ENCODE data around the gene AP1G1.
A peak's percentile ranks its signal among the peaks of the same experiment; 100 is the strongest.
"Not testable (repeated sequence)": the region's sequence is repeated elsewhere in the genome, so short reads cannot be mapped to it uniquely, and the experiment has no call there.

AP1G1 gene

DNA sequence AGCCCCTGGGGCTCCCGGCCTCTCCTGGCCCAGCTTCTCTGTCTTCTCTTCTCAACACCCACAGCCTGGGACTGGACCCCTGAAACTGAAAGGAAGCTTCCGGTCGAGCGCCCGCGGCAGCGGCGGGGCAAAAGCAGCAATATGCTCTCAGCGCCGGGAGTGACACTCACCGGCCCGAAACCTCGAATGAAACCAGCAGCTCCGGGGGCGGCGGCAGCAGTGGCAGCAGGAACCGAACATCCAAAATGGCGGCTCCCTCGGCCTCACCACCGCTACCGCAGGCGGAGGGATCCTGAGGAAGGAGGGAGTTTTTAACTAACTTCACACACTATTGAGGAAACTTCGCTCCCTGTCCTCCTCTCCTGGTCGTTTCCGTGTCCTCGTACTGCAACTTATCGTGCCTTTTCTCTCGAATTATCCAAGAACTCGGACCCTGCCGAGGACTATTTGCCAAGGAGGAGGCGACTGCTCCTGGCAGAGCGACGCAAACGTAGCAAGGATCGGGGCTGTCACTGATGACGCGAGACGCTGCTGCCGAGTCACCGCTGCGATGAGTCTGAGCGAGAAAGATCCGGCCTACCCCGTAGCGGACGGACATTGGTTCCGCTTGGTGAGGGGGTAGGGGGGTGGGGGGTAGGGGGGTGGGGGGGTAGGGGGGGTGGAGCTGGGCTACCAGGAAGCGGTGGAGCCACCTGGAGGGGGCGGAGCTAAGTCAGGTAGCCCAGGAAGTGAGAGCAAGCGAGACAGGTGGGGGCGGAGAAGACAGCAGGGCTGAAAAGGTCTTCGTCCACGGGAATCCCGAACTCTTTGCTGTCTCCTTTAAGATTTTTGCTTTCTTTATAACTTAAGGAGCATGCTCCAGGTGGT, at the start of gene AP1G1:
Gene AP1G1, minus strand, starts transcription at position 242 of the 867 bp plus-strand sequence. CDS start 19,355 bp downstream, outside the sequence.
- peak; percentile 72 to 95 (median 89) for DNase-seq

DNA sequence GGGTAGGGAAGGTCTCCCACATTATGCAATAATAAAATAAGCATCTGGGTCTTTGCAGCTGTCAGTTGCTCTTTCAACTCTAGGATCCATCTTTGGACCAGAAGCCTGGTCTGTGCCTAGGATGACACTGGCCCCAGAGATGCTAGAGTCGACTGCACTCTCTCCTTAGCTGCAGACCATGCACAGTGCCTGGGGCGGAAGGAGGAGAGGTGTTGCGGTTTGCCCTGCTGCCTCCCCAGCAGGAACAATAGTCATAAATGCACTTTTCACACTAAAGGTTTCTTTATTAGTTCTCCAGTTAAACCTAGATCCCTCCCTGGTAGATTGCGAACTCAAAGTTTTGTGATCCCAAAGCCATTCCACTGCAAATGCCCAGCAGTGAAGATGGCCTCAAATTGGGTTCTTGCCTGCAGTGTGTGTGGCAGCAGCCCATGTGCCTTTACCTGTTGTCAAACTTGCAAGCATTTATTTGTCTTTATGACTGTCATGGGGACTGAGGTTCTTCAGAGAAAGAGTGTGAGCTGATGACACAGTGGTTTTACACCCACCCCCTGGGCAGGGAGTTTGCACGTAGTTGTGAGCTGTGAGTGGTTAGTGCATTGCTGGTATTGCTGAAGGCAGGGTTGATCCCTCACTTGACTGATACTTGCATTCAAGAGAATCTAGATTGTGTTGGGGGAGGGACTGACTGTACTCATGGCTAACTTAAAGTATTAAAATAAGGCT, 47.5 kb upstream of the AP1G1 start:
- DNase-seq: no peak

DNA sequence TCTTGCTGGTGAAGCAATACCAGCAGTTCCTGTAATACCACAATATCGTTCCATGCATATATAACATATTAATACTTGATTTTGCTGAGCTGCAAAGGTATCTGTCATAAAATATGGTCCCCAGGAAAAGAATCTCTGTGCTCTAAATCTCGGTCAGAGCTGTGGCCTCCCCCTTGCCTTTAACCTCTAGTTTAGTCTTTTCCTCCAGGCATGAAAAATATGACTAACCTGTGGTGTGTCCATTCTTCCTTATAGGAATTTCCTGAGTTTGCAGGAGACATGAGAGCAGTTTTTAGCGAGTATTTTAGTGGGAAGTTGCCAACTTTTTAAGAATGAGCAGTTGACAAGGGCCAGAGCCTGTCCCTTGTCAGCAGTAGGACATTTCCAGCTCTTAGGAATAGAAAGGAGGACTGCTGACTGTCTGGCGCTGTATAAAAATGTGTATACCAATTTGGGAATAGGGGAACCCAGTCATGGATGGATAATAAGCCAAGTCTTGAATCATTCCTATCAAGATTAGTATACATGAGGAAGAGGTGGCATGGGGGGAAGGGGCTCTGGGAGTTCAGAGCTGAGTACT, 45.8 kb upstream of the AP1G1 start:
- no peak for DNase-seq

DNA sequence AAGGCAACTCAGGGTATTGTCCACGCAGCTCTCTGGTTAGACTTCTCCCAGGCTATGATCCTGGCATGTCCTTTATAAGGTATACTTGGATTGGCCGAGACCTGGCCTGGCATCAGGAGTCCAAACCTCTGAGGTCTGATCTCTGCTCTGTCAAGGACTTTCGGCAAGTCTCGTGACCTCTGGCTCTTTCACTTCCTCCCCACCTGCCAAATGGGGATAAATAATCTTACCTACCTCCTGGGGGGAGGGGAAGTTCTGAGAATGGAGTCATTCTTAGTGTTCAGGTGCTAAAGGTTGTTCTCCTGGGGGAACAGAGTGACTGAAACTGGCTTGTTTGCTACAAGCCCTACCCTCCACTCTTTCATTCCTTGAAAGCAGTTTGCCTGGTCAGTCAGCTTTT, 44.8 kb upstream of the AP1G1 start:
- DNase-seq: no peak

DNA sequence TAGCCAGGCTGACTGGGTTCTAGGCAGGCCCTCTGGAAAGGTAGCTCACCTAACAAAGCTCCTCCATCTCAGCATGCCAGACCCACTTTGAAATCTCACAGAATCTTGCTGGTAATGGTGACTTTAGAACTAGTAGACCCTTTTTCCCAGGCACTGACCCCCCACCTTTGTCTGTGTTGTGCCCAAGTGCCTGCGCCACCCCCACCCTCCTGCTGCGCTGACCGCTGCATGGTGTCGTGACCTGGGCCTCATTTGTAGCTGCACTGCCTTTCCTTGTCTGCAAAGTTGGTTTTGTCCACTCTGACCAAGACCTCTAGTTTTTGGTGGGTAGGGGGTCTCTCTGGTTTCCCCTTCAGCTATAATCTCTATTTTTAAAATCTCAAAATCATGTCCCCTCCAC, 43.9 kb upstream of the AP1G1 start:
- no peak for DNase-seq

DNA sequence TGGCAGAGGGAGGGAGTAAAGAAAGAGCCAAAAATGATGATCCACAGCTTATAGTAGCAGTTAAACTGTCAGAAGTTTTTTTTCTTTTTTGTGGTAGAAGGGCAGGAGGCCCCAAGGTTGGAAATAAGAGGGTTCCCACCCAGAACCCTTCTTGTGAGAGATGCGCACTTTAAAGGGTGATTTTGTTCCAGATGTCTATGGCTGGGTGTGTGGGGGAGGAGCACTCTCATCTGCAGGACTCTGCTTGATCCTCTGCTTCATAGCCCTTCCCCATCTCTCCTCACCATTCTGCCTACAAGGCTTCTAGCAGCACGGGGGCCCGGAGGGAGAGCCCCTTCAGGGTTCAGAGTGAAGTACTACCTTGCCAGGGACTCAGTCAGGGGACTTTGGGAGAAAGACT, 43.5 kb upstream of the AP1G1 start:
- no peak for DNase-seq

DNA sequence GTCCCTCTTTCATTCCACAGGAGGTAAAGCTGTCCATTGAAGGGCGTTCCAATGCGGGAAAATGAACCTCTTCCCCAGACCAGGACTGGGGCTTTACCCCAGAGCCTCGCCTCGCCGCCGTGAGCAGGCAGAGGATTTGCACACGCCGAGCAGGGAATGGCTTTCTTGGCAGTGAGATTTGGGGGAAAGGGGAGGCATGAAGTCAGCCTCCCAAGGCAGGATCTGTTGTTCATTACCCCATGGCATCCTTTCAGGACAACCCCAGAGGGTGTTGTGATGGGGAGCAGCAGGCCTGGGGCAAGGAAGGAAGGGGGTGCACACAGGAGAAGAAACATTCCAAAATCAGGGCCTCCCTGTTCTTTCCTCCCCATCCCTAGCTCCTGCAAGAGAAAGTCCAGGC, 43.1 kb upstream of the AP1G1 start:
- no peak for DNase-seq

DNA sequence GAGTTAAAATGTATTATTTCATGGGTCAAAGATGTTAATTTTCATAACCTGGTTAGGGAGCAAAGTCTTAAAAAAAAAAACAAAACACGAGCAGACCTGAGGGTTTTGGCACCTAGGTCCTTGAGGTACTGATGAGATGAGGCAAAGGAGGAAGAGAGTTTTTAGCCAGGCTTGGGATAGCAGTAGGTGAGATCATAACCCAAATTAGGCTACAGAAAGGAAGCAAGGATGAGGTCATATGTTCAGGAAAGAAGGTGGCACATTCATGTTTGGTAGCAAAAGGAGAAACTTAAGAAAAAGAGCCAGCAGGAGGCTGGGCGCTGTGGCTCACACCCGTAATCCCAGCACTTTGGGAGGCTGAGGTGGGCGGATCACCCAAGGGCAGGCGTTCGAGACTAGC, 40.0 kb upstream of the AP1G1 start:
- DNase-seq: no peak

DNA sequence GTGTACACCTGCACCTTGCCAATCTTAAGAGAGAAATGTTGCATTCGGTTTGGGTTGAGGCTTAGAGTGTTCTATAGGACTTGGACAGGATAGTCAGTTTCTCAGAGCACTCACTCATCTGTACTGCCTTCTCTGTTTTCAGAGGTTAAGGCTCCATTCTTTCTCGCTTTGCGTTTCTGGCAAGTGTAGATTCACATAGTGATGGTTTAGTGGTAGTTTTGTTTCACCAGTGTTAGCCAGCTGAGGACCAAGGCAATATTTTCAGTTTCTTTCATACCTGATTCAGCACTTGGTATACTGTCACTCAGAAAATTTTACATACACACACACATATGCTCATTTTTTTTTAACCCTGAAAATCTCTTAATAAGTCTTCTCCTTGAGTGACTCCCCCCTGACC, 38.5 kb upstream of the AP1G1 start:
- no peak for DNase-seq

DNA sequence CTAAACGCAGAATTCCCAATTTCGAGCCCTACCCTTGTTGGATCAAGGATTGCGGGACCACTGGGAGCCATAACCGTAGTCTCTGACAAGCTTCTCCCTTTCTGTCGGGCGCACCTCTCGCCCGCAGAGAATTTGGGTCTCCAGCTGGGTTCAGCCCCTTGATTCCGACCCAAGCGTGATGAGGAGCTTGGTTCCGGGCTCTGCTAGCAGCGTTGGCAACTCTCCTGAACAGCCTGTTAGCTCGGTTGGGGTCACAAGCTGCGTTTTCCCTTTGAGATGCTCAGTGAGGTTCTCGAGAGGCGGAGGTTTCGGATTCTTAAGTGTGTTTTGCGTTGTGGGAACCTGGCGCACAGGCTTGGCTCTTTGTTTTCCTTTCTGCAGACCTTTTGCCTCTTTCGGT, 37.8 kb upstream of the AP1G1 start:
- peak in 8 of 56 donors; percentile 3 to 43 (median 26) for DNase-seq

DNA sequence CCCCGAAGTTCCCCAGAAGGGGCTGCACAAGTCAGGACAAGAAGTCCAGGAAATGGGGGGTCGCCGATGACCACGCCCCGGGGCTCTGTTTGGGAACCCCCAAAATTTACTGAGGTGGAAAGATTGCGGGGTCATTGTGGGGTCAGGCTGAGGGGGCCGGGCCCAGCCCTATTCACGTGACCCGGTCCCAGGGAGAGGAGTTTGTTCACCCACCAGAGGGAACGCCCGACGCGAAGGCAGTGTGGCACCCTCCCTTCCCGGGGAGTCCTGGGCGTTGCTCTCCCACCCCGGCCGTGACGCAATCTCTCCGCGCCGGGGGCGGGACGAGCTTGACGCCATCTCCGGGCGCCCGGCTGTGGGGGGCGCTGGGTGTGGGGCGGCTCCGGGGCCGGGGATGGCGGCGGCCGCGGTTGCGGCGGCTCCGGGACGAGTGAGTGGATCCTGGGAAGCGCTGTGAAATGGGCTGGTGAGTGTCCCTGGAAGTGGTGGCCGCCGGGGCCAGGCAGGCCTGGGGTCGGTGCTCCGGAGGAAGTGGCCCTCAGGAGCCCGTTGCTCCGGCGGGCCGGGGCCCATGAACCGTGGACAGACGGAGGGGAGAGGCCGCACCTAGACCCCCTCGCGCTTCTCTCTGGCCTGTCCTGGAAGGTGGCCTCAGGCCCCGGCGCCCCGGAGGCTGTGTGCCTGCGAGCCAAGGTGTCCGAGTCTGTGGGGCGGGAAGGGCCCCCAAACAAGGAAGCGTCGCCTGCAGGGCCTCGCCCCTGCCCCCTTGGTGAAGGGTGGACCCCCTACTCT, 37.2 kb upstream of the AP1G1 start, which contains the start of gene ATXN1L:
Gene ATXN1L, plus strand, starts transcription at position 338 of the 792 bp plus-strand sequence. CDS start 3,765 bp downstream, outside the sequence.
- peak; percentile 9 to 91 (median 78) for DNase-seq

DNA sequence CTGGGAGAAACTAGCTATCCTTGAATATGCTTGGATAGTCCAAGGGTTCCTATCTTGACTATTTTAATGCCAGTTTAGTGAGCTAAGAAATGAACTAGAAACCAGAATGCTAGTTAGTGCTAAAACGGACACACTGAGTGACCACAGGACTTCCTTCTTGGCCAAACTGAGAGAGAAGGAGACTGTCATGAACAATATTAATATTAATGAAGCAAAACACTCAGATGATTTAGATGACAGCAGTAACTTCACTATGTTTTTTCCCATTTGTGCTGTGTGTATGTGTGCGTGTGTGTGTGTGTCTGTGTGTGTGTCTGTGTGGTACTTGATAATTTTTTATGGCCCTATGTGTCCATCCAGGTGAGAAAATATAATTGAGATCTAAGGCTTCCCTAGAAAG, 34.9 kb upstream of the AP1G1 start:
- DNase-seq: no peak

DNA sequence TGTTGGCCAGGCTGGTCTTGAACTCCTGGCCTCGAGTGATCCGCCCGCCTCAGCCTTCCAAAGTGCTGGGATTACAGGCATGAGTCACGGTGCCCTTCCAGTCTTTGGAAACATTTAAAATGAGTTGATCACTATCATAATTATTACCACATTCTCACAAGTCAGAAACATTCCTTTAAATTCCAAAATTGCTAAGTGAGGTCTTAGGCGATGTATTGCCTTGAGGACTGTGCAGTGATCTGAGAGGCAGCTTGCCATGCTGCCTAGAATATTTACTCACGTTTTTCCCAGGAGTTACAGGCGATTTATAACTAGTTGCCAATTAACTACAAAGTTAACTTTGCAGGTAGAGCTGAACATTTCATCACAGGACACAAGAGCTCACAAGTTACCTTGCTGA, 31.4 kb upstream of the AP1G1 start:
- no peak for DNase-seq

DNA sequence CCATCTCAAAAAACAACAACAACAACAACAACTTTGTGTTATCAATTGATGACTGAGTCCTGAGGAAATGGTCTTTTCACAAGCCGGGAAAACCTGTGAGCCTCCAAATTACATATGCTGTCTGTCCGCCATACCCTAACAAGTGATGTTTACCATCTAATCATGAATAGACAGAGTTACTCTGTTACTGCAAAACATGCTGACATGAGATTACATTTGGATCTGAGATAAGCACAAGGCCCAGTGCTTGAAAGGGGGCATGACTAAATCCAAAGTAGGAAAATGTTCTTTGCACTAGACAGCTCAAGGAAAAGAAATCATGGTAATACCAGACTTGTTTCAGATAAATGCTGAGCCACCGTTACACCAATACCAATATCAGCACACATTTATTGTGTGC, 28.5 kb upstream of the AP1G1 start:
- DNase-seq: no peak

DNA sequence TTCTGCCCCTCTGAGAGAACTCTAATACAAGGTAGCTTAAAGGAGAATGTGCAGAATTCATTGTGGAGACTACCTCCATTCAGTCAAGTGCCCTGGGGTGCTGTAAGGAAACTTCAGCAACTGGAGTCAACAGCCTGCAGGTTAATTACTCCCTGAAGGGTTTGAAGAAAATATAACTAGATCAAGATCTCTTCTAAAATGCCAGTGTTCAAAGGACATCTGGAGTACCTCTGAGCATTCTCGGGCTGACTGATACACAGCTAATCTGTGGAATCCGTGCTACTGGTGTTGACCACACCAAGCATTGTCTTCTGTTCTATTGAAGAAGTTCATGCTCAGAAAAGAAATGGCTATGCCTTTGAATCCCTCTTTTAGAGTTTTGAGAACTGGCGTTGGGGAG, 25.7 kb upstream of the AP1G1 start:
- no peak for DNase-seq

DNA sequence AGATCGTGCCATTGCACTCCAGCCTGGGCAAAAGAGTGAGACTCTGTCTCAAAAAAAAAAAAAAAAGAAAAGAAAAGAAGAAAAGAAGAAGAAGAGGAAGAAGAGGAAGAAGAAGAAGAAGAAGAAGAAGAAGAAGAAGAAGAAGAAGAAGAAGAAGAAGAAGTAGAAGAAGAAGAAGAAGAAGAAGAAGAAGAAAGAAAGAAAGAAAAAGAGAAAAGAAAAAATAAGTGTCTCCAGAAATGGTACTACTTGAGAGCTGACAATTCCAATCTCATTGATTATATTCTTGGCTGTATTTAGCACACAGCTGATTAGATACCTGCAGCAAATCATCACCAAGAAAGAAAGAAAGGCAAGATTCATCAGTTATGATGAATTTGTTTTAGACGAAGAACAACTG, 23.5 kb upstream of the AP1G1 start:
- DNase-seq: not testable (repeated sequence)

DNA sequence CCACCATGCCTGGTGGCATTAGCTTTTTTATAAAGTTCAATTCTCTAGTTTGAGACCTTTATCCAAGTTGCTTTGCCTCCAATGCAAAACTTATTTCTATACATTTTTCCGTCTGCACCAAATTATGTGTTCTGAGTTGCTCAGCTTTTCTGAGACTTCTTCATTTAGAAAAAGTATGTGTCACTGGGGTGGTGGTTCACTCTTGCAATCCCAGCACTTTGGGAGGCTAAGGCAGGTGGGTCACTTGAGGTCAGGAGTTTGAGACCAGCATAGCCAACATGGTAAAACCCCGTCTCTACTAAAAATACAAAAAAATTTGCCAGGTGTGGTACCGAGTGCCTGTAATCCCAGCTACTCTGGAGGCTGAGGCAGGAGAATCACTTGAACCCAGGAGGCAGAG, 23.1 kb upstream of the AP1G1 start:
- not testable (repeated sequence) for DNase-seq

DNA sequence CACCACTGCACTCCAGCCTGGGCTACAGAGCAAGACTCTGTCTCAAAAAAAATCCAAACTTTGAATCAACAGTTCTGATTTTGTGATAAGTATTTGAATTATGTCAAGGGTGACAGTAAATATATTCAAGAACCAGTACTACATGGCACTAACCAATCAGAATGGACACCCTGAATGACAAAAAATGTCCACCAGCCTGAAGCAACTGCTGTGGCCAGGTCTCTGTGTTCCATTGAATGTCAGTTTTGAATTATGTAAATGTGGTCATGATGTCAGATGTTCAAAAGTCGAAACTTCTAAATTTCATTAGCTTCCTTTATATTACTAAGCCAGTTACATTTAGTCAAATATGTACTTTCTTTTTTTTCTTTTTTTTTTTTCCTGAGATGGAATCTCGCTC, 21.7 kb upstream of the AP1G1 start:
- DNase-seq: no peak

DNA sequence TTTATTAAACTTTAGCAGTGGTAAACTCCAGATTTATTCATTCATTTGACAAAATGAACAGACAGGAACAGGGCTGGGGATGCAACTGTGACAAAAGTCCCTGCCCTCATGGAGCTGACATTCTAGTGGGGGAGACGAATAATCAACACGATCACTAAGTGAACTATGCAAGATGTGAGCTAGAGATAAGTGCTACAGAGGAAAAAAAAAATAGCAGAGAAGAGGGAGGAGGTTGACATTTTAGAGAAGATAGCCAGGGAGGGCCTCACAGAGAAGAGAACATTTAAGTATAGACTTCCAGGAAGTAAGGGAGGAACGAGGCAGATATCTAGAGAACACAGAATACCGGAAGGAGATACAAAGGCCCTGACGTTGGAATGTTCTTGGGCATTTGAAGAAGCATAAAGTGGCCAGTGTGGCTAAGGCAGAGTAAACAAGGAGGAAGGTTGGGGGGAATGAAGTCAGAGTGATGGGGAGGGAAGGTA, 17.9 kb upstream of the AP1G1 start:
- DNase-seq: no peak

DNA sequence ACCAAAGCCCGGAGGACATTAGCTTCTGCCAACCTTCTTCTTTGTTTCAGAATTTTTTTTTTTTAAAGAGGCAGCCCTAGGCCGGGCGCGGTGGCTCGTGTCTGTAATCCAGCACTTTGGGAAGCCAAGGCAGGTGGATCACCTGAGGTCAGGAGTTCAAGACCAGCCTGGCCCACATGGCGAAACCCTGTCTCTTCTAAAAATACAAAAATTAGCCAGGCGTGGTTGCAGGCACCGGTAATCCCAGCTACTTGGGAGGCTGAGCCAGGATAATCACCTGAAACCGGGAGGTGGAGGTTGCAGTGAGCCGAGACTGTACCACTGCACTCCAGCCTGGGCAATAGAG, 8.5 kb upstream of the AP1G1 start:
- not testable (repeated sequence) for DNase-seq

DNA sequence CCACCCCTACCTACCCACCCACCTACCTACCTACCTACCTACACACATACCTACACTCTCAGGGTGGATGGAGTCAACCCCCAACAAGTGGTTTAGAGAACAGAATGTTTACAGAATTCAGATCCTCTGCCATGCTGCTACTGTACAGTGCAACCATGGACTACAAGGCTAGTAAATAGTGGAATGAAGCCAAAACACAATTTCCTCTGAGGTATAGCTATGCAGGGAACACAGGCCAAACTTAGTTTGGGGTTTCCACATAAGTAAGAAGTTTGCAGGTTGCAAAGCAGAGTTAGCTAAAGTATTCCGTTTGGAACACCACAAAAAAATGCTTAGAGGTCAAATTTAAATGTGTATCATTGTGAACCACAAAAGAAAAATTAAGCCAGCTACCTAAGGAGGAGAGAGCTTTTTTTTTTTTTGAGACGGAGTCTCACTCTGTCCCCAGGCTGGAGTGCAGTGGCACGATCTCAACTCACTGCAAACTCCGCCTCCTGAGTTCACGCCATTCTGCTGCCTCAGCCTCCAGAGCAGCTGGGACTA, 2.7 kb upstream of the AP1G1 start:
- DNase-seq: no peak
